ENCODE data around the gene DDX54.

The DDX54 gene

GRCh38 chr12:113186033-113186365 is 721 bp upstream of the DDX54 start:
- no peak for DNase-seq

- DNase-seq = peak; percentile 92
These were observed 438 bp downstream of the DDX54 start for GRCh38 chr12:113184900-113185179.

GRCh38 chr12:113184098-113184899 is 979 bp downstream of the DDX54 start:
- no peak for DNase-seq

GRCh38 chr12:113183030-113183589 is 2.2 kb downstream of the DDX54 start:
- DNase-seq = no peak

DNA sequence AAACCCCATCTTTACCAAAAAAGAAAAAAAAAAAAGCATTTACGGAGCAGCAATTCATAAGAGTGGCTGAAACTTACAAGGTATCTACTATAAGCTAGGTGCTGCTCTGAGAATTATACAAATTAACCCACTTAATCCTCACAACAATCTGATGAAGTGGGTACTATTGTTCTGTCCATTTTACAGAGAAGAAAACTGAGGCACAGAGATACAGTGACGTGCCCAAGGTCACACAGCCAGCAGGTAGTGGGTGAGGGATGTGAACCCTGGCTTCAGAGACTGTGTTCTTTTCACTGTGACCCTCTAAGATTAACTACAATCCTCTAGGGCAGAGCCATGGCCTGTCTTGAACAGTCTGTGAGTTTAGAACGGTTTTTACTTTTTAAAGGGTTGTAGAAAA is 3.3 kb downstream of the DDX54 start:
- DNase-seq = no peak

DNA sequence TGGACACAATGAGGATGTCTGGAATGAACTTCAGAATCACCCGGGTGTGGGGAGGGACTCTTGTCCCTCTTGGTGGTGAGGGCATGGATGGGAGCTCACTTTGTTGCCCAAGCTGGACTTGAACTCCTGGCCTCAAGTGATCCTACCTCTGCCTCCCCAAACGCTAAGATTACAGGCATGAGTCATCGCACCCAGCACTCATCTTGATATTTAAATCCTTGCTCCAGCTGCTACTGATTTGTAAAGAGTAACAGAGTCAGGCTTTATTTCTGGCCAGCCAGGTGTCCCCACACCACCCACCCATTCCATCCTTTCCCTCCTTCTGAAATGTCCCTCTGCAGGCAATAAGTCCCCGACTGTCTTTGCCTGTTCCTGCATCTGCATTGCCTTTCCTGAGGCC is 4.9 kb downstream of the DDX54 start:
- DNase-seq = no peak

- DNase-seq = no peak
These were observed 6.3 kb downstream of the DDX54 start for GRCh38 chr12:113179023-113179422.

- DNase-seq = peak; percentile 75
These were observed 10.6 kb downstream of the DDX54 start for GRCh38 chr12:113174461-113175384.

- no peak for DNase-seq
These were observed 12.1 kb downstream of the DDX54 start for GRCh38 chr12:113173081-113173698.

- no peak for DNase-seq
These were observed 13.1 kb downstream of the DDX54 start for GRCh38 chr12:113172185-113172584.

DNA sequence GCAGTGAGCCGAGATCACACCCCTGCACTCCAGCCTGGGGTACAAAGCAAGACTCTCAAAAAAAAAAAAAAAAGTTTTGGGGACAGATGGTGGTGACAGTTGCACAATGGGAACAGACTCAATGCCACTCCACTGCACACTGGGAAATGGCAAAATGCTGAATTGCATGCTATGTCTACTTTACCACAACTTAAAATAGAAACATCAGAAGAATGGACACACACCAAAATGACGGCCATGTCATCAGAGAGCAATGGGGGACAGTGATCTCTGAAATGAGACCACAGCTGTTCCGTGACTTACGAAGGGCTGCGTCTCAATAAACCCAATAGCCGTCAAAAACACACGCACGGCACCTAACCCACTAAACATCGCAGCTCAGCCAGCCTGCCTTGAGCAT is 13.7 kb downstream of the DDX54 start:
- DNase-seq = no peak

DNA sequence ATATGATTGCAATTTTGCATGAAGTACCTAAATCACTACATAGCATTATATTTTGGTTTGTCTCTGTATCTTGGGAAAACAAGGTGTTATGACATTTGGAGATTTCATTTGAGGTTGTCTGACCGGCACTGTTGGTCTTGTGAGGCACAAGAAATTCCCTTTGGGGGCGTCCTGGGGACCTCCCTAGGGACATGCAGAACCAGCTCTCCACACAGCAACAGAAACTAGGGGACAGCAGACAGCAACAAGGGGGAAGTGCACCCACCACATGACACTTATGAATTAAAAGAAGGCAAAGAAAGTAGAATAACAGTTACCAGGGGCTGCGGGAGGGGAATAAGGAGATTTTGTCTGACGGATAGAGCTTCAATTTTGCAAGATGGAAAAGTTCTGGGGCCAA is 14.4 kb downstream of the DDX54 start:
- DNase-seq = no peak

- no peak for DNase-seq
These were observed 14.8 kb downstream of the DDX54 start for GRCh38 chr12:113170457-113170856.

DNA sequence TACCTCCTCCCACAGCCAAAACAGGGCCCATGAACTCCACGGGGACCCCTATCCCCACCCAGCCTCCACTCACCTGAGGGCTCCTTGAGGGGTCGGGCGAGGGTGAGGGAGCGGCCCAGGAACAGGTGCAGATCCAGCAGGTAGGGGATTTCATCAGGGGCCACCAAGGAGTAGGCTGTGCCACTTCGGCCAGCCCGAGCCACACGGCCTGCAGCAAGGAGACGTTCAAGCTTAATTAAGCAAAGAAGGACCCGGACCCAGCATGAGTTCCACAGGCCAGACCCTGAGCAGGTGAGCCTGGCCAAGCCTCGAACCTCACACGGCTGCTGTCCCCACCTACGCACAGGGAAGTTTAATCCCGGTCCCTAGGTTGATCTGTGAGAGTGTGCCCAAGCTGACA is 15.6 kb downstream of the DDX54 start:
- no peak for DNase-seq

DNA sequence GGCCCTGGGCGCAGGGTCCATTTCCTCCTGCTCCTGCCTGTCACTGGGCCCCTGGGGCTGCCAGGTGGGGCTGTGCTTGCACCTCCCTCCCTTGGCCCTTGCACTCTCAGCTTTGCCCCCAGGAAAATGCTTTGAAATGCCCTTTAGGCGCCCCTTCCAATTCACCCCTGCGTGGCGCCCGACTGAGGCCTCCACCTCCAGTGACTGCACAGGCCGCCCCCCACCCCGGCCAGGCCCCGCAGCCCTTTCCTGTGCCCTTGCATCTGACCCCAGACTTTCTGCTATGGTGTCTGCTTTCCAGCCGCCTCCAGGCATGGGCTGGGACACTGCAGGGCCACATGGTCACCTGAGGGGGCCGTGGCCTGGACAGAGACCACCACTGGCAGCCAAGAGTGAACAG is 17.4 kb downstream of the DDX54 start:
- no peak for DNase-seq

GRCh38 chr12:113165521-113166450 is 19.5 kb downstream of the DDX54 start:
- no peak for DNase-seq

DNA sequence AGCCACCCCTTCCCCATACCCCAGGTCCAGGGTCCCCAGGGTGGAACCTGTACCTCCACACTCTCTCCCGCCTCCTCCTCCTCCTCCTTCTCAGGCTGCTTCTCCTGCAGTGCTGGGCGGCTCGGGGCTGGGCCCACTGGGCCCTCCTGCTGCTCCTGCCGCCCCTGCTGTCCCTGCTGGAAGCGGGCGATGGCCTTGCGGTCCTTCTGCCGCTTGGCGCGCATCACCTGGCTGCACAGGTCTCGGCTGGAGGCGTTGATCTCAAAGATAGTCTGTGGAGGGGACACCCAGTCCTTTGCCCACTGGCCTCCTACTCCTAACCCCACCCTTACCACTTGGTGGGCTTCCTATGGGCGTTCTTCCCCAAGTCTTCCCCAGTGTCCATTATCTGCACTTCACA is 21.3 kb downstream of the DDX54 start:
- DNase-seq = no peak

DNA sequence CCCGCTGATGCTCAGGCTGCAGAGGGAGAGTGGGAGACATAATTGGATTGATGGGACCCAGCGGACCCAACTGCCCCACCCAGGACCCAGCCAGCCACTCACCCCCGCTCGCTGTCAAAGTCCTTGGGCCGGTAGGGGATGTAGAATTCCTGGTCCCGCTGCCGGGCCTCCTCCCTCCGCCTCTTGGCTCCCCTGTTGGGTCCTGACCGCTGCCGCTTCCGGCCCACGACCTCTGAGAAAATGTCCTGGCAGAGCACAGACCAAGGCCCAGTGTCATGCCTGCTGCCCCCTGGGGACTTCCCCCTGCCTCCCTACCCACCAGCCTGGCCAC is 22.3 kb downstream of the DDX54 start:
- no peak for DNase-seq

GRCh38 chr12:113162102-113163029 is 22.9 kb downstream of the DDX54 start:
- DNase-seq = no peak

DNA sequence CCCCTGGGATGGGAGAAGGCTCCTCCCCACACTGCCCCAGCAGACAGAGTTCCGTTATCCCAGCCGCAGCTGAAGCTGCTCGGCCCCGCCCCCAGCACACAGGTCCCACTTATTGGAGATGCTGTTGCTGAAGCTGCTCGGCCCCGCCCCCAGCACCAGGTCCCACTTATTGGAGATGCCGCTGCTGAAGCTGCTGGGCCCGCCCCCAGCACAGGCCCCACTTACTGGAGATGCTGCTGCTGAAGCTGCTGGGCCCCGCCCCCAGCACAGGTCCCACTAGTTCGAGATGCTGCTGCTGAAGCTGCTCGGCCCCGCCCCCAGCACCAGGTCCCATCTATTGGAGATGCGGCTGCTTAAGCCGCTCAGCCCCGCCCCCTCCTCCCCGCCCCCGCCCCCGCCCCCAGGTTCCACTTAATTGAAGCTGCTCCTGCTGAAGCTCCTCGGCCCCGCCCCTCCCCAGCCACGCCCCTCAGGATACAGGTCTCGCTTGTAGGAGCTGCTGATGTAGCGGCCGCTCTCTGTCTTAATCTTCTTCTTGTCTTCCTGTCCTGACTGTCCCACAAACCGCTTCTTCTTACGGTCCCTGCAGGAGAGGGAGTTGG is 23.8 kb downstream of the DDX54 start:
- no peak for DNase-seq

- no peak for DNase-seq
These were observed 25.3 kb downstream of the DDX54 start for GRCh38 chr12:113159937-113160336.
